Kidney epithelial cell (primary cell): ENCODE measurements around the gene MYO16. TPM values are rescaled to one million over a fixed set of nuclear protein-coding genes. Genes with fewer than 3 reads are reported as not detected.

Experiments
- DNase-seq: peaks from one replicate; pipeline ENCODE4 v3.0.0-alpha.2; 2010; ENCODE audit warnings: low read depth
- H3K27me3 ChIP-seq: 2 replicates; pipeline ENCODE4 v1.6.0; 2011; ENCODE audit warnings: low read length; ENCODE audit not compliant: control insufficient read depth, insufficient read depth
- H3K36me3 ChIP-seq: 2 replicates; pipeline ENCODE4 v1.5.1; 2011; ENCODE audit warnings: low read length; ENCODE audit not compliant: control insufficient read depth, insufficient read depth
- H3K4me3 ChIP-seq: 2 replicates; pipeline ENCODE4 v1.5.1; 2011; ENCODE audit warnings: low read depth, mild to moderate bottlenecking, control low read depth, low read length
- CTCF ChIP-seq: IDR thresholded peaks from 2 replicates; pipeline ENCODE4 v1.5.1; 2011; ENCODE audit warnings: mild to moderate bottlenecking, moderate library complexity, low read length, control low read depth, inconsistent platforms; ENCODE audit not compliant: insufficient read depth, poor library complexity, severe bottlenecking
- total RNA-seq: library from RNA; depleted of rRNA; stranded (reverse); fragments of >200 nt; gene quantifications from 2 replicates; pipeline ENCODE4 v1.2.3, GENCODE V29; 2015

The MYO16 gene
- total RNA-seq, 1 donor from 2014 or later, result 0.38 TPM

GRCh38 chr13:109241160-109241559 is 611.7 kb downstream of the MYO16 start:
- DNase-seq, result no peak
- no peaks in the 10 kb centered on the region for H3K27me3 ChIP-seq
- no peak for TF ChIP-seq CTCF
- no peak overlapping the region for H3K4me3 ChIP-seq
- H3K36me3 ChIP-seq, result no peaks in the 10 kb centered on the region

- no peak for TF ChIP-seq CTCF
- peak; percentile 80 for DNase-seq
These were observed 614.0 kb downstream of the MYO16 start for GRCh38 chr13:109243311-109243951.

GRCh38 chr13:109244566-109244965 is 615.2 kb downstream of the MYO16 start:
- no peaks in the 10 kb centered on the region for H3K27me3 ChIP-seq
- DNase-seq, result no peak
- H3K4me3 ChIP-seq, result no peak overlapping the region
- H3K36me3 ChIP-seq, result no peaks in the 10 kb centered on the region
- TF ChIP-seq CTCF, result no peak

More at GRCh38 chr13:109243311-109243951, 614.0 kb downstream of the MYO16 start:
- Histone ChIP-seq H3K36me3 (no peaks in the 10 kb centered on the region), H3K4me3 (no peak overlapping the region), H3K27me3 (no peaks in the 10 kb centered on the region)

DNA sequence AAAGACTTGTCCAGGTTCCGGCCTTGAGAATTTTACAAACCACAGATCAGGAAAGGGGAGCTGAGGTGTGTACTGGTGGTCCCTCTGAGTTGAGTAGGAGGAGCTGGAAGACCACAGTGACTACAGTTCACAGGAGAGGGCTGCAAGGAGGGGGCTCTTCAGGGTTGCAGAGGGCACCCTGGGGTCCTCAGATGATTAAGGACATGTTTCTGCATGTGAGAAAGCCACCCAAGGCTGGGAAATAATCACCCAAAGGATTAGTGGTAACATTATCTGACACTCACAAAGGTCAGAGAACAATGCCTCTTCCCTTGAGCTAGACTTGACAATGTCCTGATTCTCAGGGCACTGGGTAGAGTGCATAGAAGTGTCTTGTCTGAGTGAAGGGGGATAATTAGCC is 616.6 kb downstream of the MYO16 start:
- TF ChIP-seq CTCF, result no peak
- Histone ChIP-seq H3K36me3 (no peaks in the 10 kb centered on the region), H3K4me3 (no peak overlapping the region), H3K27me3 (no peaks in the 10 kb centered on the region)
- no peak for DNase-seq

- Histone ChIP-seq H3K36me3 (no peaks in the 10 kb centered on the region), H3K4me3 (no peak overlapping the region), H3K27me3 (no peaks in the 10 kb centered on the region)
- TF ChIP-seq CTCF, result no peak
- no peak for DNase-seq
These were observed 620.5 kb downstream of the MYO16 start for GRCh38 chr13:109249780-109250528.
